Activated CD4-positive, alpha-beta T cell treated with anti-CD3 and anti-CD28 coated beads, Interleukin-2, amount 50 U/mL, for 1 hour (primary cell): Measurements from ENCODE around the gene ANAPC10.
"Not testable (repeated sequence)": the region's sequence is repeated elsewhere in the genome, so short reads cannot be mapped to it uniquely, and the experiment has no call there.

Experiments used
- DNase-seq: peaks from one replicate; pipeline ENCODE4 v3.0.0-alpha.2; 2020

The ANAPC10 gene, protein sequence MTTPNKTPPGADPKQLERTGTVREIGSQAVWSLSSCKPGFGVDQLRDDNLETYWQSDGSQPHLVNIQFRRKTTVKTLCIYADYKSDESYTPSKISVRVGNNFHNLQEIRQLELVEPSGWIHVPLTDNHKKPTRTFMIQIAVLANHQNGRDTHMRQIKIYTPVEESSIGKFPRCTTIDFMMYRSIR

DNA sequence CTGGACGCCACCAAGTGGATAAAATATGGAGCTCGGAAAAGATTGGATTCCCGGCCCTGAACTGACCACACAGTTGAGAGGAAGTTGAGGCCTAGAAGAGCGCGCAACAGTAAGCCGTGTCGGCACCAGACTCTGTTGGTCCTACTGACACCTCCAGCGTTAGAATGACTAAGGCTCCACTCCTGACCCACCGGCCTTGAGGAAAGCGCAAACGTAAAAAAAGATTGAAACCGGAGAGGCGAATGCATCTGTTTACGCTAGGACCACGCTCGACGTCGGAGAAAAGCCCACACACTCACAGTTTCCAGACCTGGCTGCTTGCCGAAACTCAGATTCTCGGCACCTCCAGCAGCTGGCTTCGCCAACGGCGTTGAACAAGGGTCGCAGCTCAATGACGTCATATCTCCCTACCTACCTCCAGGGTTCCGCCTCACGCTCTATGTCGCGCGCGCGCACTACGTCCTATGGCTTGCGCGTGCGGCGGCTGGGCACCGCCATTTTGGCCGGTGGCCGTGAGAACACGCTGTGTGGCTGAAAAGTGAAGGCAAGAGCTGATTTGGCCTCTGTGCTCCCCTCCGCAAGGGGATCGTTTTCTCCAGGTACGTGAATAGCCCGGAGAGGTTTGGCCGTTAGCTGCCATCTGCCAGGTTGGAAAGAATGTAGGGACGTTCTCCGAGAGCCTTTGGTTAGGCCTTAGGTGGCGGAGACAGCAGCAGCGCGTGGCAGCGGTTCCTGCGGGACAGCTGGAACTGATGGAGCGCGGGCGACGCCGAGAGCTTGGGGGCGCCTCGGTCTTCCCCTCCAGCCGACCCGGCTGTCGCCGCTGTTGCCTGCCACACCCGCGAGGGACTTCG is at the start of gene ANAPC10, which contains the start of gene ABCE1:
TSS of gene ANAPC10 (minus strand) at position 376 of the 854 bp plus-strand sequence. CDS start 2,097 bp downstream, outside the sequence.
TSS of gene ABCE1 (plus strand) at position 491 of the 854 bp plus-strand sequence. CDS start 6,102 bp downstream, outside the sequence.
- peak; percentile 96 for DNase-seq

DNA sequence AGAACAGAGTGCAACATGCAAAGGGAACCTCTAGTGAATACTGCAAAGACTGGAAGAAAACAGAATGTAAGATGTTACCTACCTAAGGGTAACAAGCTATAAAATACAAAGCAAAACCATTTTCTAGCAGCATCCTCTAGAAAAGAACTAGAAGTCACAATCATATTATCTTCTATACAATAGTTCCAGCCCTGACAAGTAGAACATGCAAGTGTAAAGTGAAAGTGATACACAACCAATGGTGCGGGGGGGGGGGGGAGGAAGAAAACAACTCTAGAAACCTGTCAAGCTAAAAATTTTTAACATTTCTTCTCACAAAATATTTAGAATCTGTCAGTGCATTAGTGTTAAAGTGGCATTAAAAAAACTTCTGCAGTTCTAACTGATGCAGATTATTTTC is 38.2 kb upstream of the ANAPC10 start:
- DNase-seq, result not testable (repeated sequence)

DNA sequence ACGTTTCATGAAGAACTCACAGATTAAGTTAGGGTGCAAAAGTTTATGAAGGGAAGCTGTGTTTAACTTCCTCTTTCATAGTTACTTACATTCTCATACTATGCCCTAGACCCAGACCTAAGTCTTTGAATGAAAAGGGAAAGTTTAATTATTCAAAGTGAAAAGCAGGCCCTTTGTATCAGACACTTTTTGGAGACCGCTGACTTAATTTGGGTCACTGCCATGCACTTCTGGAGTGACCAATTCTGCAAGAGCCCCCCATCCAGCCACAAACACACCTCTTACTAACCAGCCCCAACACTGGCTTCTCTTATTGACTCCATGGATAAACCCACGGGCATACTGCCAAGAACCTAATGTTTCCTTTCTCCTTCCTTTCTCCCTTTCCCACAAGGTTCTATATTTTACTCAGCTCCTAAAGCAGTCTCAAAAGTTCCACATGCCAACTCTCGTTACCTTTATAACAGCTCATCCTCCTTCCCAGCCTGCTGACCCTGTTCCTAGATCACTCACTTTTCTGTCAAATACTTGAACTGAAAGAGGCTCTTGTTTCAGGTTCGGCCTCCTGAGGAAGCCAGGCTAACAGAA is 34.6 kb upstream of the ANAPC10 start:
- no peak for DNase-seq

DNA sequence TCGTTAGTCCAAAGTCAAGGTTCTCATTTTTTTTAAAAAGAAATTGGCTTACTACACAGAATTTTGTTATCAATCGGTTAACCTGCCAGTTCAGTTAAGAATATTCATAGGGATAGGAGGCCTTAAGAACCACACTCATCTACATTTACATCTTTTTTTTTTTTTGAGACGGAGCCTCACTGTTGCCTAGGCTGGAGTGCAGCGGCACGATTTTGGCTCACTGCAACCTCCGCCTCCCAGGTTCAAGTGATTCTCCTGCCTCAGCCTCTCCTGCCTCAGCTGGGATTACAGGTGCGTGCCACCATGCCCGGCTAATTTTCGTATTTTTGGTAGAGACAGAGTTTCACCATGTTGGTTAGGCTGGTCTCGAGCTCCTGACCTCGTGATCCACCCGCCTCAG is 33.9 kb upstream of the ANAPC10 start:
- DNase-seq, result no peak

DNA sequence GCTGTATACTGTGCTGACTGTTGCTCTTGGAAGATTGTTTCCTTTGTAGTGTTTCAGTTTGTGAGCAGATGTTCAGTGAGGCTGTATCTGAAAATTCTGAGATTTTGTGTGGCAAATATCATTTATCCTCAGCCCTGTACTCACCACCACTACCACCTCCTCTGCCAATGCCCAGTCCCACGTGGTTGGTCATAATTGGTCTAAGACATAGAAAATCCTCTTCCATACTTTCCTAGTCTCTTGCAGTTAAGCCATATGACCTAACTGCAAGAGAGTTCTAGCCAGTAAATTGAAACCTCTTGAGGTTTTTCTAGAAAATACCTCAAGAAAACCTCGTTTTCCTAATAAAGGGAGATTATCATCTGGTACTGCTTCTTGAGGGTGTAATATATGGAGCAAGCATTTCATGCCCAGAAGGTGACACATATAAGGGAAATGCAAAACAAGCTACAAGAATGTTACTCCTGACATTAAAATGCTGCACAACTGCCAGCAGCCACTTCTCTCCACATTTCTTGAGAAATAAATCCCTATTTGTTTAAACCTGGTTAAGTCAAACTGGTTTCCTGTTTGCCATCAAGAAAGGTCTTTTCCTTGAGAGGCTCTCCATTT is 32.9 kb upstream of the ANAPC10 start:
- DNase-seq, result no peak

DNA sequence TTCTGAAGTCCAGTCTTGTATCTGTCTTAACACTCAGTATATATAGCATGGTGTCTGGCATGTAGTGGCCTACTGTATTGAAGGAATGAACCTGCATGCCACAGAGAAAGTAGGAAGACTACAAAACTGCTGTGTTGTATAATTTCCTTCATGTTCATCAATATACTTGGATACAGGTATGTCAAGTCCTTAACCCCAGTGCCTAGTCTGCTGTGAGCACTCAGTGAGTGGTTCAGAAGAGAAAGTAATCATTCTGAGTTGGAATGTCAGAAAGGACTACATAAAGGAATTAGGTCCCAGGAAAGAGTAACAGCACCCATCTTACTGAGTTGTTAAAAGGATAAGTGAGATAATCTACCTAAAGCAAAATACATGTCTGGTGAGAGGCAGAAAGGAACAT is 32.1 kb upstream of the ANAPC10 start:
- no peak for DNase-seq

DNA sequence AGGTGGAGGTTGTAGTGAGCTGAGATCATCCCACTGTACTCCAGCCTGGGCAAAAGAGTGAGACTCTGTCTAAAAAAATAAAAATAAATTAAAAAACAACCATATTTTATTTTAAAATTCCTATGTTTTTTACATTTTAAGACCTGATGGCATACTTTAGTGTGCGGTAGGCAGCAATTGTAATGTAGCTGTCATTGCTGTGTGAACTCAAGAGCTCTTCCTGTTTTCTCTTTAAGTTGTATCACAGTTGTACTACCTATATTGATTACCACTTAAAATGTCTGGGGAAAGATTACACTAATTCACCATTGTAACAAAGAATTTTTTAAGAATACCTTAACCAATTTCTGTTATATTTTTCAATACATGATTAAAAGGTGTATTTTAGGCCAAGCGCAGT is 27.4 kb upstream of the ANAPC10 start:
- no peak for DNase-seq

DNA sequence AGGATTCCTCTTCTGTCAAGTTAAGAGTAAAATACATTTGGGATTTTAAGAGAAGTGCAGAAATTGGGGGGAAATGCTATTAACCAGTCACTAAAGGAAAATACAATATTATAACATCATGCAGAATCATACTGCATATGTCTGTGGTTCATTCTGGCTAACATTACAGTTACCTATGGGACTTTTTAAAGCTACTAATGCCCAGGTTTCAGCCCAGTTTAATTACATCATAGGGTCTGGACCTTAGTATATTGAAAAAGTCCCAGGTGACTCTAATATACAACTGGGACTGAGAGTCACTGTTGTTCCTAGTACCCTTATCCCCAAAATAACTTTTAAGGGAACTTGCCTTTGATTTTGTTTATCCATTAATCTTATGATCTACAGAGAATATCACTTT is 10.1 kb upstream of the ANAPC10 start:
- no peak for DNase-seq

DNA sequence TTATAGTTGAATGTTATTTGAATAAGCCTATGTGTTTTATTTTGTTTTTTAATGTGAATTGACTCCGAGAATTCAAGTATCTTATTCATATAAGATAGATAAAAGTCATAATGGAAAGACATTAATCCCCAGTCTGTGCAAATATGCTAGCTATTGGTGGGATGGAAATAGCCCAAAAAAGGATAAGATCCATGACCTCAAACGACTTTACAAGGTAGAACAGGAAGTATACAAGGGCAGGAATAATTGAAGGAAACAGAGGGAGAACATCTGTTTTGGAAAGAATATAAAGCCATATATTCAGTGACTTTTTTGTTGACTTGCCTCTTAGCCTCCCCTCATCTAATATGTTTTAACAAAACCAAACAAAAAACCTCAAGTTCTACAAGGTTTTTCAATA is 9.1 kb upstream of the ANAPC10 start:
- no peak for DNase-seq

DNA sequence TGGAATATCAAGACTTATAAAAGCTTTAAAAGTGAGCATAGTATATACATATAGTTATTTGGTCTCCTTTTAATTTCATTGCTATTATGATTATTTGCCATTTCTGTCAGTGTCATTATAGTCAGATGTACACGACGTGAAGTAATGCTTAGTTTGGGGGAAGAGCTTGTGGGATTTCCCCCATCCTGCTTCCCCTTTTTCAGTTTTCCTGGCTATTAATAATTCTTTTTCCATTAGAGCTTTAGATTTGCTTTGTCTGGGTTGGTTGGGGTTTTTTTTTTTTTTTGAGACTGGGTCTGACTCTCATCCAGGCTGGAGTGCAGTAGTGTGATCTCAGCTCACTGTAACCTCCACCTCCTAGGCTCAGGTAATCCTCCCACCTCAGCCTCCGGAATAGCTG is 5.5 kb upstream of the ANAPC10 start:
- no peak for DNase-seq

DNA sequence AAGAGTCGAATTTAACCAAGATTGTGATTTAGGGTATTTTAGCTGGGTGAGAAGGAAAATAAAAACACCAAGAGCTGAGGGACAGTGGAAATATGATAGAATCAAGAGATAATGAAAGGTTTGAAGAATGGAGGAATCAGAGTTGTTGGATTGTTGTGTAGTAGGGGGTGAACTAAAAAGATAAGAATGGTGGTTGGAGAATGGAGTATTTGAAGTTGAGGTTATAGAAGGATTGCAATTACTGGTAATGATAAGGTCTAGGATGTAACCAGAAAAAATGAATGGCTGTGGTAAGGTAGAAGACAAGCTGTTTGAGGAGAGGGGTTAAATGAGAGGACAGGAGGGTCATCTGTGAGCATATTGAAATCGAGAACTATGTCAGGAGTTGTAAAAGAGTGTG is 4.6 kb upstream of the ANAPC10 start:
- DNase-seq, result no peak

DNA sequence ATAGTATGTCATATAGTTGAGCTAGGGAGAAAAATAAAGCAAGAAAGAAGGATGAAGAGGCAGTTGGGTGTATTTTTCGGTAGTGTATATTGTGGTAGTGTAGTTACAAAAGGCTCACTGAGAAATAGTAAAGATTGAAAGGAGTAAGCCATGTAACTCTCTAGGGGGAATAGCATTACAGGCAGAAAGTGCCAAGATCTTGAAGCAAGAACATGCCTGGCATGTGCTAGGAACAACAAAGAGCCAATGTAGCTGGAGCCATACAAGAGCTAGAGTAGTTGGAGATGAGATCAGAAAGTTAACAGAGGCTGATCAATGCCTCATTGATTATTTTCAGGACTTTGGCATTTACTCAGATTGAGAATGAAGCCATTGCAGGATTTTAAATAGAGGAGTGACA is 3.1 kb upstream of the ANAPC10 start:
- no peak for DNase-seq

DNA sequence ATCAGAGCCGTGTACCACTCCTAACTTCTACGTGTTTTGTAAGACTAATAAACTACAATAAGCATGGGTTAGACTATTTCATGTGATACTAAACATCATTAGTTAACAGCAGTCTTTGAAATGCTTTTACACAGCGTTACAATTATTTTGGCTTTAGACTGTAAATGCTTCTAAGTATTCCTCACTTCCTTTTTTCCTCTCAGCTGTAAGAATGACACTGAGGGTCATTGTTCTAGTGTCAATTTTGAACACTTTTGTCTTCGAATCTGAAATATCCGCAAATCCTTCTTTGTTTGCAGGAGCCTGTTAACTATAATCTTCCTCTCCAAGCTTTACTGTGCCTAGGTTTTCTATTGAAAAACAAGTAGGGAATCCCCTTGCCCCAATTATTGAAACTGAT is 1.7 kb upstream of the ANAPC10 start:
- no peak for DNase-seq

DNA sequence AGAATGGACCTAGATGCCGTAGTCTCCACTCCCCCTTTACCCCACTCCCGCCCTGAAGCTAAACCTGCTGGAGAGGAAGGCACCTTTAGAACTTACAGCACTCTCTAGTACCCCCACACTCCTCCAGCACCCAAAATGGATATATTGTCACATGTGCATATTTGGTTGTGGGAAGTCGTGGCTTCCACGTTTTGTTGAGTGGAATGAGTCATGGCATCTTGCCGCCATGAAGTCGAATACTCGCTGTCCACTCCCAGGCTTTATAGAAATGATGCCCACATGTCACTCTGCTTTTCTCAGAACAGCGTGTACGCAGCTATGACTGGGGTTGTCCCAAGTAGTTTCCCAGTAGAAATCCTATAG is 660 bp upstream of the ANAPC10 start:
- DNase-seq, result peak; percentile 19

DNA sequence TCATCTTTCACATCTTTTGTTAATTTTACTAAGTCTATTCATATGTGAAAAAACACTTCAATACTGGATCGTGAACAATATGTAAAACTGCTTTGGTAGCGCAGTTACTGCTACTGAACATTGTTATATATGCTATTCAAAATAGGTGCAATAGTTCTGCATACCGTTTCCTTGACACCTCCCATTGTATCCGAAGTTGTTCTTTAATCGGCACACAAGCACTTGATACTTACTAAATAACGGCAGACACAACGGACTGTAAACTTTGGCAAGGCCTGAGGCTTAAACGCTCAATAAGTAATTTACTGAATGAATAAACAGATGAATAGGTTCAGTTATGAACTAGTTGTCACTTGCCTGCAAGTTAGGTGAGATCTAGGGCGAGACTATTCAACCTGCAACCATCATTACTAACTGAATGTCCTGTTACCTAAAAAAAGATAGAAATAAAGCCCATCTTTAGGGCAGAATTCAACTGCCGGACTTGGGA is 620 bp downstream of the ANAPC10 start:
- DNase-seq, result no peak

DNA sequence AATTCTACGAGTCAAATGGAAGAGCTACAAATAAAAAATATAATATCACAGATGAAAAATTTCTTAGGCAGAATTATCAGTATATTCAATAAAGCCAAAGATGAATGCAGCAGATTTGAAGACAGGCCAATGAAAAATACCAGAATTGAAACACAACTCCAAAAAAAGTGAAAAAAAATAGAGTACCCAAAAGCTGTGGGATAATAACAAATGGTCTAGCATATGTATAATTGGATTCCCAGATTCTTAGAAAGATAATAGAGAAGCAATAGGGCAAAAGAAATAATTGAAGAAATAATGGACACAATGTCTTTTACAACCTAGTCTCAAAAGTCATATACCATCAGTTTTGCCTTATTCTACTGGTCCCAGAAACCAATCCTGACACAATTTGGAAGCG is 4.4 kb downstream of the ANAPC10 start:
- no peak for DNase-seq

DNA sequence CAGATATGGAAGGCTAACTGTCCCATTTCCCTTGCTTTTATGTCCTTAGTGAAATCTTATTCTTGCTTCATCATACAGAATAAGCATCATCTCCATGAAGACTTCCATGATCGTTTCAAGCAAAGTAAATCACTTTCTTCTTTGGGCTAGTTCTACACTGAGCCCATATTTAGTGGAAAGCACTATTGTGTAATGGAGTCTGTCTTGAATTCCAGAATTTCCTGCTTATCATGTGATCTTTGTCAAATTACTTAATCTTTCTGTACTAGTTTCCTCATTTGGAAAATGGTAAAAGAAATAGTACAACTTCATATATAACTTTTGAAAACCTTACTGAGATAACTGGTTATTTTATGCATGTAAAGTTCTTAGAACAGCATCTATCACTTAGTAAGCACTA is 7.6 kb downstream of the ANAPC10 start:
- DNase-seq, result no peak

DNA sequence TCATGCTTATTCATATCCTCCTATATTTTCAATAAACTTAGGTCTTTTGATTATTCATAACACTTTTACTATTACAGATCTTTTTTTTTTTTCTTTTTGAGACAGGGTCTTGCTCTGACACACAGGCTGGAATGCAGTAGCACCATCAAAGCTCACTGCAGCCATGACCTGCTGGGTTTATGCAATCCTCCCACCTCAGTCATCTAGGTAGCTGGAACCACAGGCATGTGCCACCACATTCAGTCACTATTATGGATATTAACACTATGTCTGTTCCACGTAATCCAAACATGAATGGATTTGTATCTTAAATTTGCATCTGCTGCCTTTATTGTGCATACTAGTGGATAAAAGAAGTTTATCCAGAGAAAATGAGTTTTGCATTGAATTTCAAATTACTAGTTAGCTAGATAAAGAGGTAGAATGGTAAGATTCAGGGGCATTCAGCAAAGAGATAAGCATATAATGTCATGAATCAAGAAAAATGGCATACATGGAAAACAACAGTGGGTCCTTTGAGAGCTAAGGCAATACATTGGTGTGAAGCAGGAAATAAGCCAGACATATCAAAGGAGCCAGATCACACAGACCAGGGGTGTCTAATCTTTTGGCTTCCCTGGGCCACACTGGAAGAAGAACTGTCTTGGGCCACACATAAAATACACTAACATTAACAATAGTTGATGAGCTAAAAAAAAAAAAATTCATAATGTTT is 13.9 kb downstream of the ANAPC10 start:
- DNase-seq, result no peak

DNA sequence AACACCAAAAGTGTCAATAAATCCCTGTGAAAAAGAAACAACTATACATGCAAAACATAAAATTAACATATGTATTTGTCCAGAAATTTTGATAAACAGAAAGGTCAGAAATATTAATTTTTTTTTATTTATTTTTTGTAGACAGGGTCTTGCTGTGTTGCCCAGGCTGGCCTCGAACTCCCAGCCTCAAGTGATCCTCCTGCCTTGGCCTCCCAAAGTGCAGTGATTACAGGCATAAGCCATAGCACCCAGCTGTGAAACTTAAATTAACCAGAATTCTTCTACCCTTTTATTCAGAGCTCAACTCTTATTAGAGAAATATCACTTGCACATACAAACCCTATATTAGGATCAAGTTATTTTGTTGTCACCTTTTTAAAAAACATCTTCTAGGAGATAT is 16.2 kb downstream of the ANAPC10 start:
- DNase-seq, result no peak

DNA sequence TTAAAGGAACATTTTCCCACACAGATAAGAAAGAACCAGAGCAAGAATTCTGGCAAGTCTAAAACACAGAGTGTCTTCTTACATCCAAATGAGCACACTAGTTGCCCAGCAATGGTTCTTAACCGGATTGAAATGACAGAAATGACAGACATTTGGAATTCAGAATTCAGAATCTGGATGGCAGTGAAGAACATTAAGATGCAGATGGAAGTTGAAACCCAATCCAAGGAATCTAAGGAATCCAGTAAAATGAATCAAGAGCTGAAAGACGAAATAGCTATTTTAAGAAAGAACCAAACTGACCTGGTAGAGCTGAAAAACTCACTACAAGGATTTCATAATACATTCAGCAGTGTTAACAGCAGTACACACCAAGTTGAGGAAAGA is 21.5 kb downstream of the ANAPC10 start:
- no peak for DNase-seq

DNA sequence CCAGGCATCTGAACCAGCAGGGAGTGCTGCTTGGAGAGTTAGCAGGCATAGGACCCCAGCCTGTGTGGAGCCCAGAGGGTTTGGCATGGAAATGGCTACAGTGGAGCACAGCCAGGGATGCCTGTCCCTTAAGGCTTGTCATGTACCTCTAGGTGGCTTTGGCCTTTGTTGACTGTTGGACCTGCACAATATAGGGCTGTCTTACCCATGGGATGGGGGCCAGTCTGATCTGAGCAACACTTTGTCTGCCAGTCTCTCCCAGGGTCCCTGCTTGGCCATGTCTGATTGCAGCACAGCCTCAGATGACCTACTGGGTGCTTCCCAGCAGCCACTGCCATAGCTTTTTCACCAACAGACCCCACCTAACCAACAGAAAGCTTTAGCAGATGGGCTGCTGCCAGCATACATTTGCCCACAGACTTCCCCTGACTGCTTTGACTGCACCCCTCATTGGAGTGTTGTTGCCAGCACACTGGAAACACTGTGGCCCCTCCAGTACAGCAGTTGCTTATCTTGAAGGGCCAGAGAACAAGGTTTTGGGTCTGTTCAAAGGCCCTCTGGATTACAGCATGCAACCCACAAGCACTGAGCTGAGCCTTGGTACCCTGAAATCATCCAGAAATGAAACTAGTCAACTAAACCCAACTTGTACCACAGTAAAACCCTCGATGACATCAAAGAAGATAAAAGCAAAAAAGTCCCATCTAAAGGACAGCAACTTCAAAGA is 22.1 kb downstream of the ANAPC10 start:
- DNase-seq, result no peak

DNA sequence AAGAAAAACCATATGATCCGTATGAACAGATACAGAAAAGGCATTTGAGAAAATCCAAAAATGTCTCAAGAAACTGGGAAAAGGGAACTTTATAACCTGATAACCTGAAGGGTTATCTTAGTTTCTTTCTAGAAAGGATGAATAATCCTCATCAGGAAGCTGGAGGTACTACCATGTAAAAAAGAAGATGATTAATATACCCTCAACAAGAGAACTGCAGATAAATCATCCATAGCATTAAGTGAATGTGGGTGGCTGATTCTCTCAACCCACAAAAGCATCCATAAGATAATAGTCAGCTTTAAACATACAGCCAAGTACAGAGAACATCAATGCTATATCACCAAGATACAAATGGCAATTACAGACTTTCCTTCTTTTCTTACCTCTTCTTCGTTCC is 26.4 kb downstream of the ANAPC10 start:
- DNase-seq, result no peak
